ENCODE results near the gene SOAT1.

GRCh38 chr1:179327196-179327595, 33.6 kb downstream of the SOAT1 start:
- TF ChIP-seq POLR2AphosphoS5 (IDR thresholded peaks at IDR 0.05) (no peak), CTCF (IDR thresholded peaks at IDR 0.05) (no peak)
